Effector memory CD4-positive, alpha-beta T cell (primary cell): ENCODE measurements around the gene DIAPH2.

Source experiments
- DNase-seq, 3 donors: peaks; one replicate each; pipeline ENCODE4 v3.0.0-alpha.2; 2020
- H3K27ac ChIP-seq: 2 replicates; pipeline ENCODE4 v1.7.0; 2013; ENCODE audit warnings: mild to moderate bottlenecking, low read length, moderate library complexity; ENCODE audit not compliant: insufficient read depth, poor library complexity, severe bottlenecking
- H3K27me3 ChIP-seq: replicated peaks from 2 replicates; pipeline ENCODE4 v1.7.0; 2013; ENCODE audit warnings: mild to moderate bottlenecking, low read length; ENCODE audit not compliant: insufficient read depth, control insufficient read depth, poor library complexity, severe bottlenecking
- H3K36me3 ChIP-seq: 2 replicates; pipeline ENCODE4 v1.7.0; 2013; ENCODE audit warnings: mild to moderate bottlenecking, low read length, moderate library complexity; ENCODE audit not compliant: control insufficient read depth, insufficient read depth
- H3K4me1 ChIP-seq: 2 replicates; pipeline ENCODE4 v1.7.0; 2013; ENCODE audit warnings: low read length, mild to moderate bottlenecking; ENCODE audit not compliant: control insufficient read depth, insufficient read depth, poor library complexity, severe bottlenecking
- H3K4me3 ChIP-seq: 2 replicates; pipeline ENCODE4 v1.7.0; 2013; ENCODE audit warnings: low read length, low read depth, mild to moderate bottlenecking; ENCODE audit not compliant: insufficient read depth, poor library complexity, severe bottlenecking
- H3K9me3 ChIP-seq: 2 replicates; pipeline ENCODE4 v1.7.0; 2013; ENCODE audit warnings: mild to moderate bottlenecking, low read length, moderate library complexity; ENCODE audit not compliant: control insufficient read depth

DIAPH2 gene

DNA sequence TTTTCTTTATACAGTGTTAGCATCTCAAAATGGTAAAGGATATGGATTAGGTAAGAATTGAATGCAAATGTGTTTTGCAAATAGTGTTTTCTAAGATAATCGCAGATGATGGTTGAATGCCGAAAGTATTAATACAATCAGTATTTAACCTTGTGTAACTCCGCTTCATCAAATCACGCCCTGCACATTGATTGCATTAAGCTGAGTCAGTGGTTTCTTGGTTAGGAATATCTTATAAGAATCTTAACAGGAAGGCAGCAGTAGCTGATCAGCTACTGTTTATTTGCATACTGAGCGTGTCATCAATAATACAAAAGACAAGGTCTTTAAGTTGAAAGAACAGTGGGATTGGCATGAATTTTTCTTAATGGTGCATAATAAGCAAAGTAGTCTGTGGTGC lies 744.5 kb downstream of the DIAPH2 start:
- Histone ChIP-seq H3K27ac (no peak overlapping the region), H3K4me1 (no peaks in the 10 kb centered on the region), H3K27me3 (no peaks in the 10 kb centered on the region), H3K4me3 (no peak overlapping the region), H3K9me3 (no peaks in the 10 kb centered on the region), H3K36me3 (no peaks in the 10 kb centered on the region)
- DNase-seq = no peak

GRCh38 chrX:97431281-97431680 lies 746.6 kb downstream of the DIAPH2 start:
- Histone ChIP-seq H3K36me3 (no peaks in the 10 kb centered on the region), H3K27me3 (no peaks in the 10 kb centered on the region), H3K27ac (no peak overlapping the region), H3K4me3 (no peak overlapping the region), H3K4me1 (no peaks in the 10 kb centered on the region), H3K9me3 (no peaks in the 10 kb centered on the region)
- no peak for DNase-seq

DNA sequence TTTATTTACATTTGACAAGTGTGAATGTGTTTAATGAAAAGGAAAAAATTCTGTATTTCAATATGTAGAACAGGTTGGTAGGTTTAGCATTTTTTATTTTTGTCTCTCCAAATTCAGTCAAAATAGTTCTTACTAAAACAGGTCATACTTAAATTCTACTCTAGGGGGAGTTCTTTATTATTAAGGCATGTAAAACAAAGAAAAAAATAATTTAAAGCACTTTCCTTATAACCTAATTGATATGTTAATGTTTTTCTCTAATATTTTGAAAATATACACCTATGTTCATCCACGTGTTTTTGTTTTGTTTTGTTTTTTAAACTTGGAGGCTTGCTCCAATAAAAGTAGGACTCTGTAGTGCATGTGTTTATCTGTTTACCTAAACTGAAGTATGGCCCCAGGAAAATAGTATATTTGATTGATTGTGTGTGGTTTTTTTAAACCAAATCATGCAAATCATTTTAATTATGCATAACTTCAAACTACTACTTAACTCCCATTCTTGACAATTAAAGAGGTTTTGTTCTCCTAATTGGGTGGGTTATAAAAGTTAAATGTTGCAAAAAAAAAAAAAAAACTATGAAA lies 761.7 kb downstream of the DIAPH2 start:
- no peak overlapping the region for H3K4me3 ChIP-seq
- H3K36me3 ChIP-seq = no peaks in the 10 kb centered on the region
- H3K4me1 ChIP-seq = no peaks in the 10 kb centered on the region
- H3K9me3 ChIP-seq = no peaks in the 10 kb centered on the region
- DNase-seq = no peak
- no peaks in the 10 kb centered on the region for H3K27me3 ChIP-seq
- H3K27ac ChIP-seq = no peak overlapping the region

- Histone ChIP-seq H3K9me3 (no peaks in the 10 kb centered on the region), H3K36me3 (no peaks in the 10 kb centered on the region), H3K27me3 (no peaks in the 10 kb centered on the region), H3K4me1 (no peaks in the 10 kb centered on the region), H3K27ac (no peak overlapping the region), H3K4me3 (no peak overlapping the region)
- no peak for DNase-seq
These were observed 762.7 kb downstream of the DIAPH2 start for GRCh38 chrX:97447306-97447705.

DNA sequence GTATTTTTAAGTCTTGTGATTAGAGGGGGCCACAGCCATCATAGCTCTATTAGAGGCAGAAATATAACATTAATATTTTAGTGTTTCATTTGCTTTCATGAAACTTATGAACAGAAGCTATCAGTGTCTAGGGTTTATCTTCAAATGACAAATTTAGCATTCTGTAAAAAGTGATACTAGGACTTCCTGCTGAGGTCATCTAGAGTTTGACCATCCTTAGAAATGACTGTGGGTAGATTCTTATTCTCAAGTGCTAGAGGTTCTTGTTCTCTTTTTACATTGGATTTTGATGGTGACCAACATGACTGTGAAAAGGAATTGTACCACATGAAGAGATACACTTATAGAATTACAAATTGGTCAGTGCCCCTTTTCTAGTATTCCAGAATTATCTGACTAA lies 767.6 kb downstream of the DIAPH2 start:
- Histone ChIP-seq H3K27me3 (no peaks in the 10 kb centered on the region), H3K9me3 (no peaks in the 10 kb centered on the region)

GRCh38 chrX:97461763-97462162 lies 777.1 kb downstream of the DIAPH2 start:
- Histone ChIP-seq H3K4me1 (no peaks in the 10 kb centered on the region), H3K27ac (no peak overlapping the region), H3K27me3 (no peaks in the 10 kb centered on the region), H3K9me3 (no peaks in the 10 kb centered on the region), H3K36me3 (no peaks in the 10 kb centered on the region), H3K4me3 (no peak overlapping the region)
- DNase-seq = no peak

More for the DNA sequence above, 767.6 kb downstream of the DIAPH2 start:
- Histone ChIP-seq H3K36me3 (no peaks in the 10 kb centered on the region), H3K4me1 (no peaks in the 10 kb centered on the region), H3K4me3 (no peak overlapping the region), H3K27ac (no peak overlapping the region)
- no peak for DNase-seq

DNA sequence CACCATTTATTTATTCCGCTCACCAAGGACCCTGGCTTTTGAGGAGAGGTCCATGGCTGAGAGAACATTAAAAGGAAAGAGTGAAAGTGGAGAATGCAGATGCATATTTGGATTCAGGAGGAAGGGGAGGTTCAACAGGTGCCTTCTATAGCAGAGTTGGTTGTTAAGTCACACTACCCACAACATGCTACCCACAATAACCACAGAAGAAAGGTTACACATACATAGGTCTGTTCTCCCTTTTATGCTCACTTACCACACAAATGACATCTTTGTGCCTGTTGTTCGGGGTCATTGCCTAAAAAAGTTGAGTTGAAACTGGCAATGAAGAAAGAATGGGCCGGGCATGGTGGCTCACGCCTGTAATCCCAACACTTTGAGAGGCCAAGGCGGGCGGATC lies 786.4 kb downstream of the DIAPH2 start:
- DNase-seq = no peak
- Histone ChIP-seq H3K4me3 (no peak overlapping the region), H3K27ac (no peak overlapping the region), H3K27me3 (no peaks in the 10 kb centered on the region), H3K9me3 (no peaks in the 10 kb centered on the region), H3K36me3 (no peaks in the 10 kb centered on the region), H3K4me1 (no peaks in the 10 kb centered on the region)

DNA sequence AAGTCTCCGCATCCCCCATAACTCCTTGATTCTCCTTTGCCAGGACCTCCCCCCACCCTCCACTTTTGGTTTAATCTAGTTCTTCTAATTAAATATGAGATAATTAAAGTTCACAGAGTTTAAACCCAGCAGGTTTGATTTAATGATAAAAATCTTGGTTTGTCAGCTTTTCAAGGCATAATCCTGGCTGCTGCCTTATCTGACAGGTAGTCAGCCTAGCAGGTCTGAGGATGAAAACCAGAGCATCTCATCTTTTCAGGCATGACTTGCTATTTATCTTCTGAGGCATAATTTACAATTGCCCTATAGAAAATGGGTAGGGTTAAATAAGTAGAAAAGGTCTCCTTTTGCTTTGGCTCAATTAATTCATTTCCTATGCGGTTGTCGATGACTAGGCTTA lies 790.3 kb downstream of the DIAPH2 start:
- Histone ChIP-seq H3K36me3 (no peaks in the 10 kb centered on the region), H3K9me3 (no peaks in the 10 kb centered on the region)
- DNase-seq = no peak

DNA sequence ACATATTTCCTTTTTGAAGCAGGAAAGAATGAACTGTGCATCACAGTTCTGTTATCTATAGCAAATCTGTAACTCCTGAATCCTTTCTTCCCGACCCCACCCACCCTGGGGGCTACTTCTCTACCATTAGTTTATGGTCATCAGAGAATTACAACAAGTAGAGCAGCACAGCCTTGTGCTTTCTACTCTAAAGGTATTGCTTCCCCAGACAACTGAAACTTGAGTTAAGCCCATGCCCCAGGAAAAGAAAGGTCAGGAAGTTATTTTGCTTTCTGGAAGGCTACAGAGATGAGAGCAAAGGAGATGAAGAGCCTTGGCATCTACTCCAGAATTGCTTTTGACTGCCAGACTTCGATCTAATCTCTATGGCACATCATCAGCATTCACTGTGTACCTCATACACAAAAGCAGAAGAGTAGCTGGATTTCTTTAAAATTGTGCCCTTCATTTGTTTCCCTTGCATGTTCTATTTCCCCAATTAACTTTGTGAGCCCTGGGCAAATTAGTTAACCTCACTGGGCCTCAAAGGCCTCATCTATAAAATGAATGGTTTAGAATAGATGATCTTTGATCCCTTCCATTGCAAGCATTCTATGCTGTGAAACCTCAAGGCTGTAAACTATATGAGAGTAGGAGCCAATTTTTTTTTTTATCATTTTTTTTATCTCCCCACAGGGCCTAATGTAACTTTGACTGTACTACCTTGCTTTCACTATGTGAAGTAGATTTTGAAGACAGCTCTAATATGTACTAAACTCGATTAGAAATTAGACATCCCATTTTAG lies 794.7 kb downstream of the DIAPH2 start:
- no peaks in the 10 kb centered on the region for H3K36me3 ChIP-seq
- H3K9me3 ChIP-seq = no peaks in the 10 kb centered on the region
- no peaks in the 10 kb centered on the region for H3K27me3 ChIP-seq
- no peak overlapping the region for H3K4me3 ChIP-seq
- no peaks in the 10 kb centered on the region for H3K4me1 ChIP-seq
- no peak for DNase-seq
- H3K27ac ChIP-seq = no peak overlapping the region

More for the DNA sequence above, 790.3 kb downstream of the DIAPH2 start:
- no peaks in the 10 kb centered on the region for H3K27me3 ChIP-seq
- H3K4me1 ChIP-seq = no peaks in the 10 kb centered on the region
- H3K4me3 ChIP-seq = no peak overlapping the region
- no peak overlapping the region for H3K27ac ChIP-seq

- Histone ChIP-seq H3K4me3 (no peak overlapping the region), H3K27ac (no peak overlapping the region), H3K4me1 (no peaks in the 10 kb centered on the region), H3K27me3 (no peaks in the 10 kb centered on the region), H3K9me3 (no peaks in the 10 kb centered on the region), H3K36me3 (no peaks in the 10 kb centered on the region)
- no peak for DNase-seq
These were observed 796.6 kb downstream of the DIAPH2 start for GRCh38 chrX:97481228-97481627.
